H9 (cell line): Measurements from ENCODE around the gene AGGF1. TPM values are rescaled to one million over a fixed set of nuclear protein-coding genes. Genes with fewer than 3 reads are reported as not detected.

ENCODE experiments used
- DNase-seq: peaks from one replicate; pipeline ENCODE4 v3.0.0-alpha.2; 2017
- H2AFZ ChIP-seq: one replicate; pipeline ENCODE4 v1.6.1; 2013; ENCODE audit warnings: mild to moderate bottlenecking, low read length, control low read depth, moderate library complexity
- H2AK5ac ChIP-seq: 2 replicates; pipeline ENCODE4 v1.6.1; 2013; ENCODE audit warnings: low read length, control low read depth, mixed read lengths; ENCODE audit not compliant: insufficient read length
- H2BK120ac ChIP-seq: one replicate; pipeline ENCODE4 v1.6.1; 2013; ENCODE audit warnings: low read depth, mild to moderate bottlenecking, low read length, control low read depth, inconsistent platforms; ENCODE audit not compliant: poor library complexity, severe bottlenecking
- H2BK12ac ChIP-seq: 2 replicates; pipeline ENCODE4 v1.6.1; 2013; ENCODE audit warnings: low read length, control low read depth, mixed read lengths, low read depth; ENCODE audit not compliant: insufficient read length
- H2BK15ac ChIP-seq: 2 replicates; pipeline ENCODE4 v1.6.1; 2013; ENCODE audit warnings: low read depth, low read length, control low read depth
- H2BK20ac ChIP-seq: one replicate; pipeline ENCODE4 v1.6.1; 2013; ENCODE audit warnings: low read depth, mild to moderate bottlenecking, low read length, control low read depth, inconsistent platforms; ENCODE audit not compliant: poor library complexity, severe bottlenecking
- H2BK5ac ChIP-seq: 2 replicates; pipeline ENCODE4 v1.6.1; 2013; ENCODE audit warnings: low read length, control low read depth, mixed read lengths; ENCODE audit not compliant: insufficient read length
- H3K14ac ChIP-seq: 2 replicates; pipeline ENCODE4 v1.6.1; 2013; ENCODE audit warnings: low read length, control low read depth; ENCODE audit not compliant: insufficient read depth
- H3K18ac ChIP-seq: 2 replicates; pipeline ENCODE4 v1.6.1; 2013; ENCODE audit warnings: low read depth, mild to moderate bottlenecking, mixed read lengths, low read length, control low read depth; ENCODE audit not compliant: insufficient read length
- H3K23ac ChIP-seq: 2 replicates; pipeline ENCODE4 v1.6.1; 2013; ENCODE audit warnings: low read length, control low read depth, mixed read lengths, low read depth; ENCODE audit not compliant: insufficient read length
- H3K23me2 ChIP-seq: 2 replicates; pipeline ENCODE4 v1.6.1; 2013; ENCODE audit warnings: low read depth, mild to moderate bottlenecking, mixed read lengths, low read length, control low read depth; ENCODE audit not compliant: insufficient read length, poor library complexity, severe bottlenecking
- H3K27ac ChIP-seq: 2 replicates; pipeline ENCODE4 v1.5.1; 2013; ENCODE audit warnings: low read length, control low read depth, mixed read lengths, low read depth; ENCODE audit not compliant: insufficient read length
- H3K27me3 ChIP-seq: 2 replicates; pipeline ENCODE4 v1.6.1; 2013; ENCODE audit warnings: low read length, control low read depth, inconsistent platforms; ENCODE audit not compliant: insufficient read depth
- H3K4ac ChIP-seq: 2 replicates; pipeline ENCODE4 v1.6.1; 2013; ENCODE audit warnings: low read depth, mild to moderate bottlenecking, control low read depth, inconsistent platforms, low read length, moderate library complexity
- H3K4me1 ChIP-seq: 2 replicates; pipeline ENCODE4 v1.6.1; 2013; ENCODE audit warnings: low read length, control low read depth, inconsistent platforms; ENCODE audit not compliant: insufficient read depth
- H3K4me2 ChIP-seq: 2 replicates; pipeline ENCODE4 v1.6.1; 2013; ENCODE audit warnings: low read length, control low read depth, mixed read lengths; ENCODE audit not compliant: insufficient read length, insufficient read depth
- H3K56ac ChIP-seq: 2 replicates; pipeline ENCODE4 v1.6.1; 2013; ENCODE audit warnings: low read depth, mild to moderate bottlenecking, mixed read lengths, low read length, control low read depth; ENCODE audit not compliant: insufficient read length
- H3K79me1 ChIP-seq: 2 replicates; pipeline ENCODE4 v1.6.1; 2013; ENCODE audit warnings: low read depth, mild to moderate bottlenecking, moderate library complexity, low read length, control low read depth, inconsistent platforms; ENCODE audit not compliant: insufficient read depth, poor library complexity, severe bottlenecking
- H3K79me2 ChIP-seq: 2 replicates; pipeline ENCODE4 v1.6.1; 2013; ENCODE audit warnings: low read length, control low read depth, inconsistent platforms; ENCODE audit not compliant: insufficient read depth
- H3K9ac ChIP-seq: 2 replicates; pipeline ENCODE4 v1.6.1; 2013; ENCODE audit warnings: low read length, control low read depth, mixed read lengths; ENCODE audit not compliant: insufficient read length; ENCODE audit errors: extremely low read depth
- H3K9me3 ChIP-seq: one replicate; pipeline ENCODE4 v1.6.1; 2013; ENCODE audit warnings: low read depth, low read length, inconsistent platforms; ENCODE audit not compliant: control insufficient read depth
- H3T11ph ChIP-seq: one replicate; pipeline ENCODE4 v1.6.1; 2013; ENCODE audit warnings: mild to moderate bottlenecking, low read length, control low read depth, inconsistent platforms
- H4K20me1 ChIP-seq: one replicate; pipeline ENCODE4 v1.6.1; 2013; ENCODE audit not compliant: control insufficient read depth, insufficient read length, insufficient read depth
- H4K5ac ChIP-seq: 2 replicates; pipeline ENCODE4 v1.6.1; 2013; ENCODE audit warnings: low read depth, mild to moderate bottlenecking, mixed read lengths, low read length, control low read depth; ENCODE audit not compliant: insufficient read length
- H4K8ac ChIP-seq: replicated peaks from 2 replicates; pipeline ENCODE4 v1.6.1; 2013; ENCODE audit warnings: low read length, control low read depth, mixed read lengths, low read depth; ENCODE audit not compliant: insufficient read length
- H4K91ac ChIP-seq: 2 replicates; pipeline ENCODE4 v1.6.1; 2013; ENCODE audit warnings: low read depth, mild to moderate bottlenecking, moderate library complexity, mixed read lengths, low read length, control low read depth; ENCODE audit not compliant: insufficient read length
- H3K27ac Mint-ChIP-seq, 3 experiments: 2 replicates in 2 of 3; 3 replicates in 1 of 3; pipeline ENCODE4 v1.8.0; 2020 to 2021; ENCODE audit warnings: mixed read lengths in 3 of 3, mild to moderate bottlenecking in 1 of 3, moderate library complexity in 1 of 3
- H3K27me3 Mint-ChIP-seq: 2 replicates; pipeline ENCODE4 v1.8.0; 2021; ENCODE audit warnings: low read depth, mild to moderate bottlenecking, moderate library complexity, mixed read lengths
- H3K36me3 Mint-ChIP-seq, 3 experiments: 2 replicates in 2 of 3; 3 replicates in 1 of 3; pipeline ENCODE4 v1.8.0; 2020 to 2021; ENCODE audit warnings: low read depth in 3 of 3, mixed read lengths in 3 of 3; ENCODE audit not compliant: insufficient read depth in 1 of 3
- H3K4me1 Mint-ChIP-seq, 2 experiments: 2 replicates each; pipeline ENCODE4 v1.8.0; 2020; ENCODE audit warnings: mixed read lengths in 2 of 2
- H3K4me3 Mint-ChIP-seq, 2 experiments: 2 replicates in 1 of 2; 3 replicates in 1 of 2; pipeline ENCODE4 v1.8.0; 2020 to 2021; ENCODE audit warnings: mild to moderate bottlenecking in 2 of 2, mixed read lengths in 2 of 2, moderate library complexity in 1 of 2
- H3K9me3 Mint-ChIP-seq, 2 experiments: 2 replicates in 1 of 2; 3 replicates in 1 of 2; pipeline ENCODE4 v1.8.0; 2020; ENCODE audit warnings: mild to moderate bottlenecking in 2 of 2, mixed read lengths in 2 of 2, moderate library complexity in 1 of 2
- WGBS: extraction: QIAGEN DNeasy Blood & Tissue Kit; methylation state at CpG from one replicate; pipeline ENCODE4 v1.1.7; 2013; ENCODE audit warnings: missing lambda C conversion rate, low lambda C conversion rate, mixed read lengths; ENCODE audit not compliant: insufficient read length; ENCODE audit errors: extremely low coverage; 5-methylcytosine and 5-hydroxymethylcytosine counted together
- total RNA-seq: library from RNA; stranded (reverse); gene quantifications from 2 replicates; pipeline ENCODE4 v1.2.1, GENCODE V29; 2021
- TF ChIP-seq, protein P1 (sequence below): fragments of 200-600 bp; sonication (generic); conservative IDR thresholded peaks from 3 replicates; pipeline ENCODE4 v1.8.0; 2021; ENCODE audit warnings: antibody characterized with exemption, mild to moderate bottlenecking

AGGF1 gene
- total RNA-seq, 1 experiment from 2014 or later: 13.6 TPM

DNA sequence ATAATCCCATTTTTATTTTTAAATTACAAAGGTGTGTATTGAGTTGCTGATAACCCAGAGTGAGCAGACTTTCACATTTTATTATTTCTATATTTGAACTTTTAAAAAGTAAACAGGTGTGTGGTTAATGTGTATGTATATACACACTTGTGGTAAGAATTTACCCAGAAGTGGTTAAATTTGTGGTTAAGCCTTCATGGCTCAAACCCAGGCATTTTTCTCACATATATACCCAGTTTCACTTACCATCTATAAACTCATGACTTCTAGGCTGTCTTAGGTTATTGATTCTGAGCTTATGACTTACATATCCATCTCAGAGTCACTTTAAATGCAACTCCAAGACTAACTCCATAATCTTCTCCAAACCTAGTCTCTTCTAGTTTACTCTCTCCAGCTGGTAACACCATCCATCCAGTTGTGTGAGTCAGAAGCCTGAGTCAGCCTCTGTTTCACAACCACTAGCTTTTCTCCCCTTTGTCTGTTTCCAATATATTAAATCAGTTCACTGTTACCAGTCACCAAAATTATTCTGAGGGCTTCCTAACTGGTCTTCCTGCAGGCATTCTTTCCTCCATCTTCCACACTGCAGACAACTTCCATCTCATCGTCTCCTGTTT is 36.7 kb downstream of the AGGF1 start:
- Histone ChIP-seq H3K18ac (no peak overlapping the region), H3K14ac (no peak overlapping the region), H2AK5ac (no peak overlapping the region), H2BK120ac (no peak overlapping the region), H3K79me2 (no peaks in the 10 kb centered on the region), H3K79me1 (no peaks in the 10 kb centered on the region), H2BK15ac (no peak overlapping the region), H2AFZ (no peak overlapping the region), H4K91ac (no peak overlapping the region), H3K27ac (no peak overlapping the region), H3K9me3 (no peaks in the 10 kb centered on the region), H4K8ac (no peak overlapping the region), H2BK20ac (no peak overlapping the region), H3K27me3 (no peaks in the 10 kb centered on the region), H4K5ac (no peak overlapping the region), H3K4me1 (no peaks in the 10 kb centered on the region), H2BK12ac (no peak overlapping the region), H3K9ac (no peak overlapping the region), H4K20me1 (no peaks in the 10 kb centered on the region), H3T11ph (no peak overlapping the region), H3K23ac (no peak overlapping the region), H3K4ac (no peak overlapping the region), H3K56ac (no peak overlapping the region), H3K4me2 (no peak overlapping the region), H3K23me2 (no peaks in the 10 kb centered on the region), H2BK5ac (no peak overlapping the region)
- Mint-ChIP-seq H3K4me3 (no peak overlapping the region), H3K9me3 (no peaks in the 10 kb centered on the region), H3K4me1 (peaks cover 9 to 16% of the 10 kb centered on the region in 2 experiments), H3K27me3 (no peaks in the 10 kb centered on the region), H3K27ac (no peak overlapping the region), H3K36me3 (peaks cover 1 to 15% (median 9%) of the 10 kb centered on the region in 3 experiments; a peak in 5 of 7 replicates)
- WGBS: no CpG with 5 or more reads among the region's 1 CpG
- TF ChIP-seq, protein P1, sequence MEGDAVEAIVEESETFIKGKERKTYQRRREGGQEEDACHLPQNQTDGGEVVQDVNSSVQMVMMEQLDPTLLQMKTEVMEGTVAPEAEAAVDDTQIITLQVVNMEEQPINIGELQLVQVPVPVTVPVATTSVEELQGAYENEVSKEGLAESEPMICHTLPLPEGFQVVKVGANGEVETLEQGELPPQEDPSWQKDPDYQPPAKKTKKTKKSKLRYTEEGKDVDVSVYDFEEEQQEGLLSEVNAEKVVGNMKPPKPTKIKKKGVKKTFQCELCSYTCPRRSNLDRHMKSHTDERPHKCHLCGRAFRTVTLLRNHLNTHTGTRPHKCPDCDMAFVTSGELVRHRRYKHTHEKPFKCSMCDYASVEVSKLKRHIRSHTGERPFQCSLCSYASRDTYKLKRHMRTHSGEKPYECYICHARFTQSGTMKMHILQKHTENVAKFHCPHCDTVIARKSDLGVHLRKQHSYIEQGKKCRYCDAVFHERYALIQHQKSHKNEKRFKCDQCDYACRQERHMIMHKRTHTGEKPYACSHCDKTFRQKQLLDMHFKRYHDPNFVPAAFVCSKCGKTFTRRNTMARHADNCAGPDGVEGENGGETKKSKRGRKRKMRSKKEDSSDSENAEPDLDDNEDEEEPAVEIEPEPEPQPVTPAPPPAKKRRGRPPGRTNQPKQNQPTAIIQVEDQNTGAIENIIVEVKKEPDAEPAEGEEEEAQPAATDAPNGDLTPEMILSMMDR: no peak
- DNase-seq: no peak
